A172 (cell line): ENCODE results near the gene ZFR2. TPM values are rescaled to one million over a fixed set of nuclear protein-coding genes. Genes with fewer than 3 reads are reported as not detected.

Source experiments
- total RNA-seq: library from RNA; depleted of rRNA; stranded (reverse); fragments of >200 nt; shearing (Covaris generic); gene quantifications from 2 replicates; pipeline ENCODE4 v1.2.3, GENCODE V29; 2014; rRNA removed

The ZFR2 gene
- total RNA-seq, 1 experiment from 2014 or later, result not detected

Other genes starting within 250 kb of the ZFR2 start
- 23.0 and 34.6 TPM in 2 replicates for gene CACTIN, start 242.2 kb downstream of the ZFR2 start, total RNA-seq
- 18.8 and 21.4 TPM in 2 replicates for gene PIP5K1C, start 168.6 kb downstream of the ZFR2 start, total RNA-seq
- gene TJP3, start 160.7 kb downstream of the ZFR2 start, total RNA-seq, result 0.93 and 0.98 TPM in 2 replicates
- gene APBA3, start 107.3 kb downstream of the ZFR2 start, total RNA-seq, result 22.2 and 28.7 TPM in 2 replicates
- gene MRPL54, start 106.4 kb downstream of the ZFR2 start, total RNA-seq, result 74.4 and 95.3 TPM in 2 replicates
- gene RAX2, start 96.8 kb downstream of the ZFR2 start, total RNA-seq, result not detected in 2 replicates
- gene MATK, start 82.7 kb downstream of the ZFR2 start, total RNA-seq, result 0.05 and 0.78 TPM in 2 replicates
- not detected in 2 replicates for gene ATCAY, start 11.6 kb upstream of the ZFR2 start, total RNA-seq
- not detected in 2 replicates for gene NMRK2, start 64.0 kb upstream of the ZFR2 start, total RNA-seq
- gene DAPK3, start 102.1 kb upstream of the ZFR2 start, total RNA-seq, result 65.9 and 140 TPM in 2 replicates
- gene EEF2, start 116.4 kb upstream of the ZFR2 start, total RNA-seq, result 1,286 and 1,342 TPM in 2 replicates
- gene PIAS4, start 138.7 kb upstream of the ZFR2 start, total RNA-seq, result 28.7 and 33.9 TPM in 2 replicates
- 15.8 and 16.4 TPM in 2 replicates for gene ZBTB7A, start 197.9 kb upstream of the ZFR2 start, total RNA-seq